ENCODE measurements around the gene HEYL.

GRCh38 chr1:39626646-39627045 lies 12.8 kb downstream of the HEYL start:
- TF ChIP-seq POLR2A (IDR thresholded peaks at IDR 0.05), result no peak
- TF ChIP-seq CTCF (IDR thresholded peaks at IDR 0.05), result no peak
